Common myeloid progenitor, CD34-positive (primary cell): Measurements from ENCODE around the gene NUDT22.

Experiments used
- CTCF ChIA-PET: fragments of 350-600 bp; sonication (Branson Sonifier 250); formaldehyde crosslinking; loops from one replicate; lab custom pipeline; 2021; ENCODE audit warnings: antibody characterized with exemption; lab: Charles Lee
- POLR2A ChIA-PET: fragments of 350-600 bp; sonication (Branson Sonifier 250); formaldehyde crosslinking; loops from one replicate; lab custom pipeline; 2021; ENCODE audit warnings: antibody characterized with exemption; lab: Charles Lee
- DNase-seq, 3 donors: peaks; one replicate each; pipeline versions ENCODE4 v3.0.0 to v3.0.0-alpha.2; 2013
- H3K27ac ChIP-seq, 2 experiments: 1 replicate in 1 of 2; 2 replicates in 1 of 2; pipeline ENCODE4 v1.7.0; 2013; ENCODE audit warnings: inconsistent platforms in 2 of 2, low read length in 2 of 2, mild to moderate bottlenecking in 2 of 2, low read depth in 1 of 2, moderate library complexity in 1 of 2; ENCODE audit not compliant: severe bottlenecking in 2 of 2, insufficient read depth in 1 of 2, poor library complexity in 1 of 2
- H3K27me3 ChIP-seq, 5 experiments: replicated peaks in 2 of 5; 1 replicate in 3 of 5; 2 replicates in 2 of 5; pipeline versions ENCODE4 v1.6.1 to v1.7.0; 2013; ENCODE audit warnings: low read length in 4 of 5, mild to moderate bottlenecking in 2 of 5, moderate library complexity in 2 of 5, inconsistent platforms in 1 of 5; ENCODE audit not compliant: insufficient read depth in 5 of 5, control insufficient read depth in 4 of 5
- H3K36me3 ChIP-seq, 4 experiments: 1 replicate in 2 of 4; 2 replicates in 2 of 4; pipeline versions ENCODE4 v1.6.1 to v1.7.0; 2013; ENCODE audit warnings: low read length in 3 of 4, control low read depth in 1 of 4, mild to moderate bottlenecking in 1 of 4; ENCODE audit not compliant: control insufficient read depth in 4 of 4, insufficient read depth in 4 of 4
- H3K4me1 ChIP-seq, 4 experiments: 1 replicate in 3 of 4; 2 replicates in 1 of 4; pipeline versions ENCODE4 v1.6.1 to v1.7.1; 2013; ENCODE audit warnings: low read length in 3 of 4, mild to moderate bottlenecking in 3 of 4, control low read depth in 1 of 4, inconsistent platforms in 1 of 4, moderate library complexity in 1 of 4; ENCODE audit not compliant: control insufficient read depth in 4 of 4, insufficient read depth in 4 of 4; ENCODE audit errors: control extremely low read depth in 1 of 4
- H3K4me3 ChIP-seq, 7 experiments: 1 replicate in 4 of 7; 2 replicates in 3 of 7; pipeline versions ENCODE4 v1.5.1 to v1.7.0; 2013; ENCODE audit warnings: mild to moderate bottlenecking in 7 of 7, low read length in 6 of 7, moderate library complexity in 6 of 7, inconsistent platforms in 2 of 7, low read depth in 2 of 7, control low read depth in 1 of 7; ENCODE audit not compliant: insufficient read depth in 4 of 7, control insufficient read depth in 1 of 7; ENCODE audit errors: extremely low read depth in 1 of 7
- H3K9me3 ChIP-seq, 5 experiments: 1 replicate in 4 of 5; 2 replicates in 1 of 5; pipeline versions ENCODE4 v1.6.1 to v1.7.1; 2013; ENCODE audit warnings: low read length in 4 of 5, mild to moderate bottlenecking in 2 of 5, inconsistent platforms in 1 of 5, low read depth in 1 of 5, moderate library complexity in 1 of 5; ENCODE audit not compliant: control insufficient read depth in 4 of 5, insufficient read depth in 2 of 5; ENCODE audit errors: control extremely low read depth in 1 of 5
- WGBS: methylation state at CpG from one replicate; pipeline ENCODE4 v1.1.5; 2013; ENCODE audit not compliant: insufficient coverage; 5-methylcytosine and 5-hydroxymethylcytosine counted together

NUDT22 gene

DNA sequence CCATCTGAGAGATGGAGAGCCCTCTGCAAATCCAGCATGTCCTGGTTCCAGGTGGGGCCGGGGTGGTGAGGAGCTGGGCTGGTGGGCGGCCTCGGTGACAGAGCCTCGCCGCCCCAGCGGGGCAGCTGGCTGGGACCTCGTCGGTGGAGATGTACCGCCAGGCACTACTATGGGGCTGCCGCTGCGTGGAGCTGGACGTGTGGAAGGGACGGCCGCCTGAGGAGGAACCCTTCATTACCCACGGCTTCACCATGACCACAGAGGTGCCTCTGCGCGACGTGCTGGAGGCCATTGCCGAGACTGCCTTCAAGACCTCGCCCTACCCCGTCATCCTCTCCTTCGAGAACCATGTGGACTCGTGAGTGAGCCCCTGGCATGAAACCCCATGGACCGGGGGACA lies 32.3 kb downstream of the NUDT22 start:
- H3K9me3 ChIP-seq = no peaks in the 10 kb centered on the region
- 93% methylated on average over 21 of the region's 24 CpGs for WGBS
- H3K36me3 ChIP-seq = peaks cover 3 to 79% (median 45%) of the 10 kb centered on the region in 4 experiments
- no peak for DNase-seq
- ChIA-PET CTCF (interaction anchor here (1.0 to 2.9 kb wide), 7 partner anchors 8 to 97 kb away, joined by 3 to 13 read pairs (median 5); partner anchors contain the start of genes ESRRA and FERMT3), POLR2A (no interaction called here)
- H3K27me3 ChIP-seq = no peaks in the 10 kb centered on the region
- H3K27ac ChIP-seq = no peak overlapping the region
- H3K4me1 ChIP-seq = no peaks in the 10 kb centered on the region
- H3K4me3 ChIP-seq = no peak overlapping the region

- no peak for DNase-seq
- 97% methylated on average over 32 of the region's 32 CpGs for WGBS
These were observed 33.0 kb downstream of the NUDT22 start for GRCh38 chr11:64258946-64259532.

GRCh38 chr11:64259533-64260067 lies 33.5 kb downstream of the NUDT22 start:
- Histone ChIP-seq H3K4me1 (no peaks in the 10 kb centered on the region), H3K4me3 (no peak overlapping the region), H3K27ac (no peak overlapping the region), H3K9me3 (no peaks in the 10 kb centered on the region), H3K27me3 (no peaks in the 10 kb centered on the region), H3K36me3 (peaks cover 3 to 84% (median 51%) of the 10 kb centered on the region in 4 experiments)
- POLR2A ChIA-PET = no interaction called here
- WGBS = 91% methylated on average over 4 of the region's 4 CpGs
- DNase-seq = no peak
- CTCF ChIA-PET = interaction anchor here (1.0 to 2.9 kb wide), 4 partner anchors 9 to 16 kb away, joined by 3 to 13 read pairs (median 7); no protein-coding TSS in a partner anchor

More at GRCh38 chr11:64258946-64259532, 33.0 kb downstream of the NUDT22 start:
- peaks cover 3 to 84% (median 50%) of the 10 kb centered on the region in 4 experiments for H3K36me3 ChIP-seq
- H3K9me3 ChIP-seq = no peaks in the 10 kb centered on the region
- H3K4me3 ChIP-seq = no peak overlapping the region
- H3K4me1 ChIP-seq = no peaks in the 10 kb centered on the region
- ChIA-PET CTCF (interaction anchor here (1.0 to 2.9 kb wide), 6 partner anchors 9 to 53 kb away, joined by 3 to 13 read pairs (median 6); partner anchors contain the start of genes ESRRA and FERMT3), POLR2A (no interaction called here)
- no peaks in the 10 kb centered on the region for H3K27me3 ChIP-seq
- no peak overlapping the region for H3K27ac ChIP-seq

DNA sequence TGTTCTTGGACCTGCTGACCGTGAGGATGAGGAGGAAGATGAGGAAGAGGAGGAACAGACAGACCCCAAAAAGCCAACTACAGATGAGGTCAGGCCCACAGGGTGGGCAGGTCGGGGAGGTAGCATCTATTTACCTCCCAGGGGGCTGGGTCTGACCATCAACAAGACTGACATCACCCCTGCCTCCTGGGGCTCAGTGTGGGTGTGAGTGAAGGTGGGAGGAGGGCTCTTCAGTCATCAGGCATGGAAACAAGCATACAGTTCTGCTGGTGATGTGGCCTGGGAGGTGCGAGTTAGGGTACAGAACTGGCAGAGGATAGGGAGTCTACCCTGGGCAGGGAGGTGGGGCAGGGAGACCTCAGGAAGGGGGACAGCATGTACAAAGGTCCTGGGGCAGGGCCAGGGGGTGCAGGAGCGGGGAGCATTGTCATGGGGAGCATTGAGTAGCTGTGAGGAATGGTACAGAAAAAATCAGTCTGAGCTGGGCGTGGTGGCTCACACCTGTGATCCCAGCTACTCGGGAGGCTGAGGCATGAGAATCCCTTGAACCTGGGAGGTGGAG lies 34.2 kb downstream of the NUDT22 start:
- CTCF ChIA-PET = interaction anchor here (2.9 kb wide), 1 partner anchor 10 kb away, joined by 11 read pairs; no protein-coding TSS in a partner anchor
- no peaks in the 10 kb centered on the region for H3K27me3 ChIP-seq
- POLR2A ChIA-PET = interaction anchor here (0.6 kb wide), 1 partner anchor 8 kb away, joined by 4 read pairs; no protein-coding TSS in a partner anchor
- H3K27ac ChIP-seq = no peak overlapping the region
- DNase-seq = no peak
- peaks cover 3 to 81% (median 49%) of the 10 kb centered on the region in 4 experiments for H3K36me3 ChIP-seq
- 96% methylated on average over 5 of the region's 6 CpGs for WGBS
- H3K4me3 ChIP-seq = no peak overlapping the region
- no peaks in the 10 kb centered on the region for H3K9me3 ChIP-seq
- no peaks in the 10 kb centered on the region for H3K4me1 ChIP-seq

DNA sequence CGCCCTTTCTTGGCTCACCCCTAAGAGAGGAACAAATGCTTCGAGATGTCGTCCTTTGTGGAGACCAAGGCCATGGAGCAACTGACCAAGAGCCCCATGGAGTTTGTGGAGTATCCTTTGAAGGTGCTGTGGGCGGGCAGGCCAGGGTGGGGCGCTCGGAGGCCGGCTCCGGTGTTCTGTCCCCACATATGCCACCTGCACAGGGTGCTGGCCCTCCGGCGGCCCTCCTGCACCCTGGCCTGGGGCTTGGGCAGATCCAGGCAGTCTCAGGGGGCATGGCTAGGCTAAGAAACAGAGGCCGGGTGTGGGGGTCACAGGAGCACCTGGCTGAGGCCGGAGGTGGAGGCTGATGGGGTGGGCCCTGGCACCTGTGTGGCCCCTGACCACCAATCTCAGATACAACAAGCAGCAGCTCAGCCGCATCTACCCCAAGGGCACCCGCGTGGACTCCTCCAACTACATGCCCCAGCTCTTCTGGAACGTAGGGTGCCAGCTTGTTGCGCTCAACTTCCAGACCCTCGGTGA lies 35.5 kb downstream of the NUDT22 start:
- no peak for DNase-seq
- Histone ChIP-seq H3K4me3 (no peak overlapping the region), H3K27me3 (no peaks in the 10 kb centered on the region), H3K27ac (no peak overlapping the region), H3K4me1 (no peaks in the 10 kb centered on the region), H3K9me3 (no peaks in the 10 kb centered on the region), H3K36me3 (peaks cover 3 to 79% (median 46%) of the 10 kb centered on the region in 4 experiments)
- CTCF ChIA-PET = interaction anchor here (1.3 to 11.4 kb wide), 2 partner anchors 12 to 40 kb away, joined by 3 to 106 read pairs; partner anchors contain the start of genes PLCB3 and PPP1R14B
- POLR2A ChIA-PET = no interaction called here
- WGBS = 95% methylated on average over 13 of the region's 18 CpGs

DNA sequence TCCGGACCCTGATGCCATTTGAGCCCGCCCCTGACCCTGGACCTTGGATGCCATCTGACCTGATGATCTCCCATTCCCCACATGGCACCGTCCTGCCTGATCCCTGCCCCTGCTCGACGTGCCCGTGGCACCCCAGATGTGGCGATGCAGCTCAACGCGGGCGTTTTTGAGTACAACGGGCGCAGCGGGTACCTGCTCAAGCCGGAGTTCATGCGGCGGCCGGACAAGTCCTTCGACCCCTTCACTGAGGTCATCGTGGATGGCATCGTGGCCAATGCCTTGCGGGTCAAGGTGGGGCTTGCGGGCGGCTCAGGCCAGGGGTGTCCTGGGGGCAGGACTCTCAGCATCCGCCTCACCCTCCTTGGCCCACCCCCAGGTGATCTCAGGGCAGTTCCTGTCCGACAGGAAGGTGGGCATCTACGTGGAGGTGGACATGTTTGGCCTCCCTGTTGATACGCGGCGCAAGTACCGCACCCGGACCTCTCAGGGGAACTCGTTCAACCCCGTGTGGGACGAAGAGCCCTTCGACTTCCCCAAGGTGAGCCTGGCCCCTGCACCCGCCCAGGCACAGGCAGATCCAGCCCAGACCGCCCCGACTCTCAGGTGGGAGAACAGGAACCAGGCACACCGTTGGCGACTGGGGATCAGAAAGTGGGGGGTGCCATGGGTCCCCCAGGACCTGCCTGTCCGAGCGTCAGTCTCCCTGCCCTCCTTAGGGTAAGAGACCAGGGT lies 36.4 kb downstream of the NUDT22 start:
- H3K9me3 ChIP-seq = no peaks in the 10 kb centered on the region
- no peaks in the 10 kb centered on the region for H3K27me3 ChIP-seq
- no peak overlapping the region for H3K4me3 ChIP-seq
- peaks cover 3 to 77% (median 42%) of the 10 kb centered on the region in 4 experiments for H3K36me3 ChIP-seq
- H3K27ac ChIP-seq = no peak overlapping the region
- peaks cover 0 to 6% (median 4%) of the 10 kb centered on the region in 4 experiments for H3K4me1 ChIP-seq
- 96% methylated on average over 36 of the region's 42 CpGs for WGBS
- CTCF ChIA-PET = interaction anchor here (1.3 to 11.4 kb wide), 6 partner anchors 8 to 57 kb away, joined by 3 to 106 read pairs (median 13); partner anchors contain the start of genes FERMT3, PLCB3 and PPP1R14B
- no peak for DNase-seq
- POLR2A ChIA-PET = no interaction called here
